A549 treated with AZD2906 at 1 μM for 4 hours (cell line): ENCODE results near the gene C5orf15. TPM values are rescaled to one million over a fixed set of nuclear protein-coding genes. Genes with fewer than 3 reads are reported as not detected.

Source experiments
- total RNA-seq: library from RNA; stranded (reverse); fragments of 200-300 nt; extraction: Qiagen RNA extraction; gene quantifications from 5 replicates; pipeline ENCODE4 v1.2.3, GENCODE V29; 2022

Gene C5orf15
- 46.0 to 56.6 TPM (median 53.8 TPM) in 5 replicates for total RNA-seq

DNA sequence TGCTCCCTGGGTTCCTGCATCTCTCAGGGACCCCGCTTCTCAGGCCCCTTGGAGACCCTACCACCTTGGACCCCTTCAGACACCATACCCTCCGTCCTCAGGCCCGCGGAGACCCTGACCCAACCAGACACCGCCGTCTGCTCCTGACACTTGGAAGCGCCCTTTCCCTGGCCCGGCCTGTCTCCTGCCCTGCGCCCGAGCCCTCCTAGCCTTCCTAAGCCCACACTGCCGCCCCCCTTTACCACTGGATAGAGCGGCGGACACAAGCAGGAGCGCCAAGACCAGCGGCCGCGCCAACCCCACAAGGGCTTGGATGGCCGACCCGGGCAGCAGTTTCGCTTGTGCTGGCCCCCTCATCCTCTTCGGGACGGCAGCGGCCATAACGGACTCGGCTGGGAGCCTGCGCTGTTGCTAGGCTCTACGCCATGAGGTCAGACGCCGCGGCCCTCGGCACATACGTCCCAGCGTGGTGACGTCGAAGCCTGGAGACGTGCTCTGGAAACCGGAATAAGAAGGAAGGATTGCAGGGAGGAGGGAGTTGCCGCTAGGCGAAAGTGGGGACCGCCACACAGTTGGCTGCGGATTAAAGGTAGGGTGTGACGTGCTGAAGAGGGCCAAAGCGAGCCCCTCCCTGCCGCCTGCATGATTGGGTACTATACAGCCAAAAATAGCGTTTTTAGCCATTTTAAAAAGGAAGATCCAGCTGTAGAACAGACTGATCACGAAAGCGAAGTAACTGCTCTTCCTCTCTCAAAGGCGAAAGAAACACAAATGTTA, at the start of gene C5orf15:
C5orf15 (minus strand) TSS at position 422 of the 777 bp plus-strand sequence; CDS start at position 381, 41 bp downstream.

DNA sequence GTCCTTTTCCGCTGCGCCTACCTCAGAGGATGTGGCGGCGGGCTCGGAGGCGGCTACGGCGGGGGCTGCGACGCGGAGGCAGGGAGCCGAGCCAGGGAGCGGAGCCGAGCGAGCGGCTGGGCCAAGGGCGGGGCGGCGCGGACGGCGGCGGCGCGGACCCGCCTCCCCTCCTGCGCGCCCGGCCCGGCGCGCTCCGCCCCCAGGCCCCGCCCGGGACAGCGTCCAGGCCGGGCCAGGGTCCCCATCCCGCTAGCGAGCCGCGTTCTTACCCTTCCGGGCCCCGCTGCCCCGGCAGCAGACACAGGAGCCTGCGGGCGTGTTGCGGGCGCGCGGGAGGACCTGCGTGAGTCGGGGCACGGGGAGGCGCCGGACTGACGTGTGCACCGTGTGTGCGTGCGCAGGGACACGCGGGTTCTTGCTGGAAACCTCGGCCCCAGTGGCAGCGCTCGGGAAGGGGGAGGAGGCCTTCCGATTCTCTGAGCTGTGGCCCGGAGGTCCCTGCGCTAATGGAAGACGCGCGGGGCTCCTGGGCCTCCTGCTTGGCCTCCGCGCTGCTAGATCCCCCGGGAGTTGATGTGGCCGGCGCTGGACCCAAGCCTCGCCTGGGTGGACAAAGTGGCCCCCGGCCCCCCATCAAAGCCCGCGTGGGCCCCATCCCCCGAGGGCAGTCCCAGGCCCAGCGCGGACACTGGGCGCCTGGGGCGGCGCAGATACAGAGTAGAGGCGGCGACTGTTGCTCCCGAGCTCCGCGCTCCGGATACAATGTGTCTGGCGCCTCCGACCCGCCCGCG, 36.4 kb upstream of the C5orf15 start, which contains the start of gene VDAC1:
VDAC1 (minus strand) TSS at position 350 of the 791 bp plus-strand sequence. CDS start 11,963 bp downstream, outside the sequence.

Other genes with a start within 250 kb of the C5orf15 start
- 376 to 391 TPM (median 379 TPM) in 5 replicates for gene VDAC1, start 36.4 kb upstream of the C5orf15 start, total RNA-seq
- gene TCF7, start 146.1 kb upstream of the C5orf15 start, total RNA-seq: 9.1 to 10.9 TPM (median 9.9 TPM) in 5 replicates
- 583 to 785 TPM (median 593 TPM) in 5 replicates for gene SKP1, start 208.3 kb upstream of the C5orf15 start, total RNA-seq